ENCODE measurements around the gene MRFAP1L1.
"Not testable (repeated sequence)": the region's sequence is repeated elsewhere in the genome, so short reads cannot be mapped to it uniquely, and the experiment has no call there.

MRFAP1L1 gene

GRCh38 chr4:6732441-6733357, 23.0 kb upstream of the MRFAP1L1 start:
- Histone ChIP-seq H3K9me3 (ENCODE audit: control insufficient read depth, low read depth, low read length) (no peaks in the 10 kb centered on the region), H3K4me3 (ENCODE audit: low read length) (no peak overlapping the region), H3K27me3 (ENCODE audit: control insufficient read depth, insufficient read depth, low read length) (no peaks in the 10 kb centered on the region), H3K4me1 (ENCODE audit: control insufficient read depth, low read depth, low read length) (peaks cover 9% of the 10 kb centered on the region), H3K36me3 (ENCODE audit: control insufficient read depth, low read depth, low read length) (no peaks in the 10 kb centered on the region), H3K9ac (ENCODE audit: low read length) (no peak overlapping the region), H3K27ac (ENCODE audit: low read length) (no peak overlapping the region)

GRCh38 chr4:6731780-6732179, 22.1 kb upstream of the MRFAP1L1 start:
- Histone ChIP-seq H3K9ac (ENCODE audit: low read length) (no peak overlapping the region), H3K4me1 (ENCODE audit: control insufficient read depth, low read depth, low read length) (peaks cover 12% of the 10 kb centered on the region), H3K4me3 (ENCODE audit: low read length) (no peak overlapping the region), H3K36me3 (ENCODE audit: control insufficient read depth, low read depth, low read length) (no peaks in the 10 kb centered on the region), H3K27me3 (ENCODE audit: control insufficient read depth, insufficient read depth, low read length) (no peaks in the 10 kb centered on the region), H3K9me3 (ENCODE audit: control insufficient read depth, low read depth, low read length) (no peaks in the 10 kb centered on the region), H3K27ac (ENCODE audit: low read length) (no peak overlapping the region)

- H3K27ac ChIP-seq (ENCODE audit: low read length), result no peak overlapping the region
Measured at GRCh38 chr4:6731318-6731675, 21.6 kb upstream of the MRFAP1L1 start.

DNA sequence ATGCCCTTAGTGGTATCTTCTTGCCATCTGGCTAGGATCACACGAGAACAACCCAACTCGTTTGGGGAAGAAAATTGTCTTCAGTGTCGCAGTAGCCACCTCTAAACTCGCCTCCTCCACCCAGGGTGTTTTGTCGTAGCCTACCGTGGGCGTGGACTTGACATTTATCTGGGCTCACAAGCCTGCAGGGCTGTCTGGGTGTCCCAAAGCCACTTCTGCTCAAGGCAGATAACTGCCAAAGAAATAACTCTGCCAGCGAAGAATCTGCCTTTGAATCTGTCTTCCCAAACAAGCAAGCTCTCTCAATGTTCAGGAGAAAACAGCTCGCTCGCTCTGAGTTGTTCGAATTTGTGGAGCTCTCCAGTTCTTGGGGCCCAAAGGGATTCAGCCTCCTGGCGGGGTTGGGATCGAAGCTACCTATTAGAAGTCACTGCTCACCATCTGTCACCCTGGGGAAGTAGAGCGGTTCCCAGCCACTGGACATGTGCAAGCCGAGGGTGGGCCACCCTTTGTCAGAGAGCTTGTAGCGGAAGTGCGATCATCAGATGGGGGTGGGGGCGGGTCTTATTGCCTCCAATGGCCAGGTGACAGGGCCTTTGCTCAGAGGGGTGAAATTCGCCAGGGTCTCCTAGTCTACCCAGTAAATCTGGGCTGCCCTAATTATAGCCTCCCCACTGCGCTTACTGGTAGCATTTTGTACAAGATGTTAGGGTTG, 21.1 kb upstream of the MRFAP1L1 start:
- H3K27ac ChIP-seq (ENCODE audit: low read length), result no peak overlapping the region
- no peak overlapping the region for H3K9ac ChIP-seq (ENCODE audit: low read length)
- H3K4me1 ChIP-seq (ENCODE audit: control insufficient read depth, low read depth, low read length), result peaks cover 13% of the 10 kb centered on the region
- no peaks in the 10 kb centered on the region for H3K9me3 ChIP-seq (ENCODE audit: control insufficient read depth, low read depth, low read length)
- H3K36me3 ChIP-seq (ENCODE audit: control insufficient read depth, low read depth, low read length), result no peaks in the 10 kb centered on the region
- H3K27me3 ChIP-seq (ENCODE audit: control insufficient read depth, insufficient read depth, low read length), result no peaks in the 10 kb centered on the region
- no peak overlapping the region for H3K4me3 ChIP-seq (ENCODE audit: low read length)

More at GRCh38 chr4:6731318-6731675, 21.6 kb upstream of the MRFAP1L1 start:
- Histone ChIP-seq H3K27me3 (ENCODE audit: control insufficient read depth, insufficient read depth, low read length) (no peaks in the 10 kb centered on the region), H3K4me1 (ENCODE audit: control insufficient read depth, low read depth, low read length) (peaks cover 13% of the 10 kb centered on the region), H3K9me3 (ENCODE audit: control insufficient read depth, low read depth, low read length) (no peaks in the 10 kb centered on the region), H3K9ac (ENCODE audit: low read length) (no peak overlapping the region), H3K4me3 (ENCODE audit: low read length) (no peak overlapping the region), H3K36me3 (ENCODE audit: control insufficient read depth, low read depth, low read length) (no peaks in the 10 kb centered on the region)

- H3K9me3 ChIP-seq (ENCODE audit: control insufficient read depth, low read depth, low read length), result no peaks in the 10 kb centered on the region
- no peaks in the 10 kb centered on the region for H3K36me3 ChIP-seq (ENCODE audit: control insufficient read depth, low read depth, low read length)
- no peak overlapping the region for H3K4me3 ChIP-seq (ENCODE audit: low read length)
- H3K9ac ChIP-seq (ENCODE audit: low read length), result no peak overlapping the region
- H3K27ac ChIP-seq (ENCODE audit: low read length), result no peak overlapping the region
- H3K27me3 ChIP-seq (ENCODE audit: control insufficient read depth, insufficient read depth, low read length), result no peaks in the 10 kb centered on the region
- H3K4me1 ChIP-seq (ENCODE audit: control insufficient read depth, low read depth, low read length), result peaks cover 13% of the 10 kb centered on the region
Measured at GRCh38 chr4:6728320-6729029, 18.8 kb upstream of the MRFAP1L1 start.

GRCh38 chr4:6727943-6728250, 18.2 kb upstream of the MRFAP1L1 start:
- Histone ChIP-seq H3K27me3 (ENCODE audit: control insufficient read depth, insufficient read depth, low read length) (no peaks in the 10 kb centered on the region), H3K4me1 (ENCODE audit: control insufficient read depth, low read depth, low read length) (peaks cover 13% of the 10 kb centered on the region), H3K36me3 (ENCODE audit: control insufficient read depth, low read depth, low read length) (no peaks in the 10 kb centered on the region), H3K27ac (ENCODE audit: low read length) (no peak overlapping the region), H3K9ac (ENCODE audit: low read length) (no peak overlapping the region), H3K9me3 (ENCODE audit: control insufficient read depth, low read depth, low read length) (no peaks in the 10 kb centered on the region), H3K4me3 (ENCODE audit: low read length) (no peak overlapping the region)

DNA sequence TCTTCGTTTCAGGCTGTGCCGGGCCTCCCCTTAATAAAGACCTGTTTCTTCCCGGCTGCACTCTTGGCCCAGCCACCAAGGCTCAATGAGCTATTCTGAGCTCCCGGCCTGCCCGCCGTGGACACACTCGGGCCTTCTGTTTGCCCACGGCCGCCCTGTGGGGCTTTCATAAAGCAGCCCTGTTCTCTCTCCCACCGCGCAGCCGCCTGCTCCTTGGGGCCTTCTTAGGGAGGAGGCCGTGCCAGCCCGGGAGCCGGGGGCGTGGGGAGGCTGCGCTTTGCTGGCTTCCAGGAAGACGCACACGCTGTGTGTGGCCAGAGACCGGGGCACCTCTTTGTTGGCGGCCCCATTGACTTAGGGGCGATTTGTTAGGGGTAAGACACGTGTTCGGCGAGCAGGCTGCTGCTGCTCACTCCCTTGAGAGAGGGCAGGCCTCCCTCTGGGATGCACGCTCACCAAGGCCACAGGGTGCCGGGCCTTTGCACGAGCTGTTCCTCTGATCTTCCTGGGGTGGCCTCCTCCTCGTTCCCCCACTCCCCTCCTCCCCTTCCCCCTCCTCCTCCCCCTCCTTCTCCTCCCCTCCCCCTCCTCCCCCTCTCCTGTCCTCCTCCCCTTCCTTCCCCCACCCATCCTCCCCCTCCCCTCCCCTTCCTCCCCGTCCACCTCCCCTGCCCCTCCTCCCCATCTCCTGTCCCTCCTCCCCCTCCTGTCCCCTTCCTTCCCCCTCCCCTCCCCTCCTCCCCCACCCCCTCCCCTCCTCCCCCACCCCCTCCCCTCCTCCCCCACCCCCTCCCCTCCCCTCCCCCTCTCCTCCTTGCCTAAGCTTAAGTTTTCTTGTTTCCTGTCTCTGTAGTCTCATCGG, 17.6 kb upstream of the MRFAP1L1 start:
- no peak overlapping the region for H3K27ac ChIP-seq (ENCODE audit: low read length)
- H3K9ac ChIP-seq (ENCODE audit: low read length), result no peak overlapping the region
- no peak overlapping the region for H3K4me3 ChIP-seq (ENCODE audit: low read length)
- no peaks in the 10 kb centered on the region for H3K9me3 ChIP-seq (ENCODE audit: control insufficient read depth, low read depth, low read length)
- peaks cover 13% of the 10 kb centered on the region for H3K4me1 ChIP-seq (ENCODE audit: control insufficient read depth, low read depth, low read length)
- H3K36me3 ChIP-seq (ENCODE audit: control insufficient read depth, low read depth, low read length), result no peaks in the 10 kb centered on the region
- no peaks in the 10 kb centered on the region for H3K27me3 ChIP-seq (ENCODE audit: control insufficient read depth, insufficient read depth, low read length)

- not testable (repeated sequence) for H3K27me3 ChIP-seq (ENCODE audit: control insufficient read depth, insufficient read depth, low read length); H3K4me1 ChIP-seq (ENCODE audit: control insufficient read depth, low read depth, low read length); H3K9me3 ChIP-seq (ENCODE audit: control insufficient read depth, low read depth, low read length); H3K27ac ChIP-seq (ENCODE audit: low read length); H3K4me3 ChIP-seq (ENCODE audit: low read length); H3K36me3 ChIP-seq (ENCODE audit: control insufficient read depth, low read depth, low read length); H3K9ac ChIP-seq (ENCODE audit: low read length)
Measured at GRCh38 chr4:6725427-6725961, 15.8 kb upstream of the MRFAP1L1 start.

- peaks cover 8% of the 10 kb centered on the region for H3K4me1 ChIP-seq (ENCODE audit: control insufficient read depth, low read depth, low read length)
- no peaks in the 10 kb centered on the region for H3K36me3 ChIP-seq (ENCODE audit: control insufficient read depth, low read depth, low read length)
- H3K27ac ChIP-seq (ENCODE audit: low read length), result no peak overlapping the region
- no peaks in the 10 kb centered on the region for H3K9me3 ChIP-seq (ENCODE audit: control insufficient read depth, low read depth, low read length)
- no peak overlapping the region for H3K9ac ChIP-seq (ENCODE audit: low read length)
- no peaks in the 10 kb centered on the region for H3K27me3 ChIP-seq (ENCODE audit: control insufficient read depth, insufficient read depth, low read length)
- no peak overlapping the region for H3K4me3 ChIP-seq (ENCODE audit: low read length)
Measured at GRCh38 chr4:6724421-6725111, 14.9 kb upstream of the MRFAP1L1 start.

DNA sequence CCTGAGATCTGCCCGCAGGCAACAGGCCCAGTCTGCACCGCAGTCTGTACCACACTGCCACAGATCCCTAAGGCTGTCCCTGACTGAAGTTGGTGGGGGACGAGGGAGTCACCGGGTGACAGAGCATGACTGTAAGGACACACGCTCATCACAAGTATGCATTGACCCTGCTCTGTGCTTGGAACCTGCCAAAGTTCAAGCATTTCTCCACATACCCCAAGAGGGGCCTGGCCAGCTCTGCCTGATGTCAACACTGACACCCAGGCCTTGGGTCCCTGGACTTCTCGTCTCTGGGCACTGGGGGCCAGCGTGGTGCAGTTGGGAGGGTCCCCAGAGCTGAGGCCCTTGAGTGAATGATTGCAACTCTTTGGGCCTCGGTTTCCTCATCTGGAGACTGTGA, 14.2 kb upstream of the MRFAP1L1 start:
- no peak overlapping the region for H3K4me3 ChIP-seq (ENCODE audit: low read length)
- no peaks in the 10 kb centered on the region for H3K9me3 ChIP-seq (ENCODE audit: control insufficient read depth, low read depth, low read length)
- H3K4me1 ChIP-seq (ENCODE audit: control insufficient read depth, low read depth, low read length), result peaks cover 8% of the 10 kb centered on the region
- no peak overlapping the region for H3K27ac ChIP-seq (ENCODE audit: low read length)
- no peaks in the 10 kb centered on the region for H3K36me3 ChIP-seq (ENCODE audit: control insufficient read depth, low read depth, low read length)
- no peak overlapping the region for H3K9ac ChIP-seq (ENCODE audit: low read length)
- H3K27me3 ChIP-seq (ENCODE audit: control insufficient read depth, insufficient read depth, low read length), result no peaks in the 10 kb centered on the region
